Nephron (organoid): ENCODE measurements around the gene CELF3.

Experiments
- H3K27ac Mint-ChIP-seq, 3 experiments: 2 replicates each; pipeline ENCODE4 v1.8.0; 2020; ENCODE audit warnings: mixed read lengths in 3 of 3, mild to moderate bottlenecking in 2 of 3, moderate library complexity in 1 of 3
- H3K27me3 Mint-ChIP-seq: 2 replicates; pipeline ENCODE4 v1.8.0; 2021; ENCODE audit warnings: low read depth, mild to moderate bottlenecking, moderate library complexity, mixed read lengths
- H3K36me3 Mint-ChIP-seq: 2 replicates; pipeline ENCODE4 v1.8.0; 2020; ENCODE audit warnings: low read depth, mixed read lengths
- H3K4me1 Mint-ChIP-seq: 2 replicates; pipeline ENCODE4 v1.8.0; 2020; ENCODE audit warnings: mixed read lengths
- H3K4me3 Mint-ChIP-seq, 3 experiments: 2 replicates each; pipeline ENCODE4 v1.8.0; 2020; ENCODE audit warnings: mild to moderate bottlenecking in 3 of 3, mixed read lengths in 3 of 3, moderate library complexity in 2 of 3
- H3K9me3 Mint-ChIP-seq: 2 replicates; pipeline ENCODE4 v1.8.0; 2020; ENCODE audit warnings: mixed read lengths
- TF ChIP-seq, protein P1 (sequence below), 3 experiments: fragments of 200-600 bp; sonication (generic); IDR thresholded peaks; one replicate each; pipeline ENCODE4 v1.5.0; 2021; ENCODE audit warnings: antibody characterized with exemption in 3 of 3; ENCODE audit not compliant: unreplicated experiment in 3 of 3

The CELF3 gene

DNA sequence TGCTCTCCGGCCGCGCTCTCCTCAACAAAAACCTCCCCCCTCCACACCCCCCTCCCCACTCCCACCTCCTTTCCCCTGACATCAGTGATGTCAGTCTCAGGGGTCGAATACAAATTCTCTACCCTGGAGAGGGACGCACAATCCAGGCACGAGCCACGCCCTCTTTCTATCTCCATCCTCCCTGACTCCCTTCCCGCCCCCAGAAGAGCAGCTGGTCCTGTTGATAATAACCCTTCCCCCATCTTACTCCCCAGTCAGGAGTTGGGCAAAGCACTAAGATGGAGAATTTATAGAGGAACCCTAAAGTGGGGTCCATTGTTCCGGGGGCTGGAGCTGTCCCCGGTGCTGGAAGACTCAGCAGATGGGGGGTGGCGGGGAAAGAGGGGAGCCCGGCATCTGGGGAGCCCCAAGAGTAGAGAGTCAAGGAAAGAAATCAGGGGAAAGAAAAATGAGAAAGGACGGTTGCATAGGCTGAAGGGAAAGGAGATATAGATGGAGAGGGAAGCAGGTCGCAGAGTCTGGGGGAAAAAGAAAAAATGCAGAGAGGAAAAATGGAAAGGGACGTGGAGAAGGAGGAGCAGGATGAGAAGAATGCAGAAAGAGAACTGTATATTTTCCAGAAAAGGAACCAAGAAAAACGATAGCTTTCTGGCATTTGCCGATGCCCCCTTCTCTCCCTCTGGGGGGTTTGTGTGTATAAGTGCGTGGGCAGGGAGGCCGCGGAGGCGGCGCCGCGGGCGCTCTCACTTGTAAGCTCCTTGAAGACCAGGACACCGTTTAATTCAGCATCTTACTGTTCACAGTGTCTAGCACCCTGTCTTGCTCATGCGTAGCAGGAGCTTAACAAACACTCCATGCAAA is at the start of gene CELF3:
Gene CELF3, minus strand, starts transcription at position 33 of the 861 bp plus-strand sequence. CDS start 783 bp downstream, outside the sequence.
- peaks cover 85% of the 10 kb centered on the region for H3K27me3 Mint-ChIP-seq
- H3K36me3 Mint-ChIP-seq, result no peaks in the 10 kb centered on the region
- TF ChIP-seq, protein P1, sequence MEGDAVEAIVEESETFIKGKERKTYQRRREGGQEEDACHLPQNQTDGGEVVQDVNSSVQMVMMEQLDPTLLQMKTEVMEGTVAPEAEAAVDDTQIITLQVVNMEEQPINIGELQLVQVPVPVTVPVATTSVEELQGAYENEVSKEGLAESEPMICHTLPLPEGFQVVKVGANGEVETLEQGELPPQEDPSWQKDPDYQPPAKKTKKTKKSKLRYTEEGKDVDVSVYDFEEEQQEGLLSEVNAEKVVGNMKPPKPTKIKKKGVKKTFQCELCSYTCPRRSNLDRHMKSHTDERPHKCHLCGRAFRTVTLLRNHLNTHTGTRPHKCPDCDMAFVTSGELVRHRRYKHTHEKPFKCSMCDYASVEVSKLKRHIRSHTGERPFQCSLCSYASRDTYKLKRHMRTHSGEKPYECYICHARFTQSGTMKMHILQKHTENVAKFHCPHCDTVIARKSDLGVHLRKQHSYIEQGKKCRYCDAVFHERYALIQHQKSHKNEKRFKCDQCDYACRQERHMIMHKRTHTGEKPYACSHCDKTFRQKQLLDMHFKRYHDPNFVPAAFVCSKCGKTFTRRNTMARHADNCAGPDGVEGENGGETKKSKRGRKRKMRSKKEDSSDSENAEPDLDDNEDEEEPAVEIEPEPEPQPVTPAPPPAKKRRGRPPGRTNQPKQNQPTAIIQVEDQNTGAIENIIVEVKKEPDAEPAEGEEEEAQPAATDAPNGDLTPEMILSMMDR (IDR thresholded peaks at IDR 0.05; ENCODE audit: unreplicated experiment in 3 of 3), result no peak
- no peak within 1 kb of the TSS for H3K27ac Mint-ChIP-seq
- H3K4me1 Mint-ChIP-seq, result peaks cover 34% of the 10 kb centered on the region
- peak within 1 kb of the TSS; percentile 55 to 84 (median 71) for H3K4me3 Mint-ChIP-seq
- no peaks in the 10 kb centered on the region for H3K9me3 Mint-ChIP-seq

DNA sequence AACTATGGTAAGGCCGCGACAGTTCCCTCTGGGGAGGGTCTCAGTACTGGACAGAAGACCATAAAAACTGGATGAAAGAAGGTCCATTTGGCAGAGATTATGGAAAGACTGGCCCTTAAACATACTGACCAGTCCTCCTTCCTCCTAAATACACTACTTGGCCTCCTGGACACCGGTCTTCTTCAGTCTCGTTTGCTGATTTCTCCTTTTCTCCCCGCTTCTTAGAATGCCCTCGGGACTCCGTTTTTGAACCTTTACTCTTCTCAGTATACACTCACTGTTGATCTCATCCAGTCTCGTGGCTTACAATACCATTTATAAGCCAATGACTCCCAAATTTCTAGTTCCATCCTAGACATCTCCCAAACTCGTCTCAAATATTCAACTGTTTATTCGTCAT is 47.4 kb upstream of the CELF3 start:
- peaks cover 12% of the 10 kb centered on the region for H3K4me1 Mint-ChIP-seq
- TF ChIP-seq, protein P1 (IDR thresholded peaks at IDR 0.05; ENCODE audit: unreplicated experiment in 3 of 3), result no peak
- H3K4me3 Mint-ChIP-seq, result peak overlapping the region; percentile 84 to 94 (median 92)
- peak overlapping the region; percentile 97 to 99 (median 98) for H3K27ac Mint-ChIP-seq
- H3K9me3 Mint-ChIP-seq, result no peaks in the 10 kb centered on the region
- peaks cover 6% of the 10 kb centered on the region for H3K27me3 Mint-ChIP-seq
- peaks cover 34% of the 10 kb centered on the region for H3K36me3 Mint-ChIP-seq

DNA sequence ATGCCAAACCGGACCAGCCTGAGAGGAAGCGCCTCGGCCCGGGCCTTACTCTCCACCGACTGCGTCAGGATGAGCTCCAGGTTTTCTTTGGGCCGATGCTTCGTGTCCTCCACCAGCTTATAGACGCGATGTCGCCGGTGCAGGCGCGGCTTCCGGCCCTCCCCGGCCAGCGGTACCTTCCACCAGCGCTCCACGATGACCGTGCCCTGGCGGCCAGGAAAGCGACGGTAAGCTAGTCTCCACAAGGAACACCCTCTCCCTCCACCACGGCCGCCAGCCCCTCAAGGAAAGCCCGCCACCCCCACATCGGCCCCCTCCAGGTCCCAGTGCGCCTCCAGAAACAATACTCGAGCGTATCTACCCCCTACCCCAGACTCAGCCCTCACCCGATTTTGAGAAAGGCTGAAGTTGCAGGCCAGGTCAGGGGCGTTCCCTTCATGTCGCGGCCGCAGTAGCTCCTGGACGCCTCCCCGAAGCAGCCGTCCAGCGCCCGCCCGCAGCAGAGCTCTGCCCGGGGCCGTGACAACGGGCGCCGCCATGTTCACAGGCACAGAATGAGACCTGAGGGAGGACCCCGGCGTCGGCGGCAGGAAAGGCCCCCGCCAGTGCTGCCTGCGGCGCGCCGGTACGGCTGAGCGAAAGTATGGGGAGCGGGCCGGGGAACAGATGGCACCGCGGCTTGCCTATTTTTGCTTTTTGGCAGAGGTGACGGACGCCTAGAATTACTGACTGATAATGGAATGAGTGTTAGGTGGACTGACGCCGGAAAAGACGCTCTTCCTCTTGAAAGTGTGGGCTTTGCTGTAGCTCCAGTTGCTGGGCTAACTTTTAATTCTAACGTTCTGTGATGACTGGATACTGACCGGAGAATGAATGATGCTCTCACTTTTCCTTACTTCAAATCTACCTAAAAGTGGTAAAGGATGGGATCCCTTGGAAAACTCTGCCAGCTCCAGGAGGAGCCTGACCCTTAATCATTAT is 46.6 kb upstream of the CELF3 start, which contains the start of gene MRPL9:
Gene MRPL9, minus strand, starts transcription at position 556 of the 981 bp plus-strand sequence. Its CDS starts 17 bp downstream, at position 539.
- H3K4me1 Mint-ChIP-seq, result peaks cover 12% of the 10 kb centered on the region
- H3K9me3 Mint-ChIP-seq, result no peaks in the 10 kb centered on the region
- peaks cover 6% of the 10 kb centered on the region for H3K27me3 Mint-ChIP-seq
- H3K4me3 Mint-ChIP-seq, result peak within 1 kb of the TSS; percentile 84 to 94 (median 92)
- TF ChIP-seq, protein P1 (IDR thresholded peaks at IDR 0.05; ENCODE audit: unreplicated experiment in 3 of 3), result no peak
- peaks cover 34% of the 10 kb centered on the region for H3K36me3 Mint-ChIP-seq
- H3K27ac Mint-ChIP-seq, result peak within 1 kb of the TSS; percentile 97 to 99 (median 98)

DNA sequence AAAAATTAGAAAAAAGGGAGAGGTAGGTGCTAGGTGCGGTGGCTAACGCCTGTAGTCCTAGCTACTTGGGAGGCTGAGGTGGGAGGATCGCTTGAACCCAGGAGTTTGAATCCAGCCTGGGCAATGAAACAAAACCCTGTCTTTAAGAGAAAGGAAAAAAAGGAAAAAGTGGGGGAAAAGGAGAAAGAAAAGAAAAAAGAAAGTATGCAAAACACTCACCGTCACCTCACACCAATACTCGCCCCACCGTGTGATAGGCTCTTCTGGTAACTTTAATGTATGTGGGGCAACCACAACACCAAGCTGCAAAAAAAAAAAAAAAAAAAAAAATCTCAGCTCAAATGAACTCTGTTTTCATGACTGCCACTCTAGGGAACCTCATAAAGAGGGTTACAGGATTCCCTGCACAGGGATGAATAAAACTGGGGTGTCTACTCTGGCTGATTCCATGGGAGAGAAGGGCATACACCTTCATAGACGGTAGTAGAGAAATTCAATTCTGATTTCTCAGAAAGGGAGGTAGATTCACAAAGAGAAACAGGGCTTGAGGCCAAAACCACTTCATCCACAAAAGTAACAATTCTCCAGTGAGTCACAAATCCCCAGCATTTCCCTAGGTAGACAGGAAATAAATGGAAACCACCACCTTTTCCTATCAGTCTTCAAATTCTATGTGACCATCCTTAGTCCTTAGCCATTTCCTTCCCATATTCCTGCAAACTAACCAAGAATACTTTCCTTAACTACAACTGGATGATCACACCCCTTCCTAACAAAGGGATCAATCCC is 44.2 kb upstream of the CELF3 start:
- Mint-ChIP-seq H3K27me3 (no peaks in the 10 kb centered on the region), H3K27ac (no peak overlapping the region), H3K9me3 (no peaks in the 10 kb centered on the region), H3K36me3 (peaks cover 45% of the 10 kb centered on the region), H3K4me1 (peaks cover 12% of the 10 kb centered on the region), H3K4me3 (peak overlapping the region; percentile 42 to 94 (median 78))
- TF ChIP-seq, protein P1 (IDR thresholded peaks at IDR 0.05; ENCODE audit: unreplicated experiment in 3 of 3), result no peak

DNA sequence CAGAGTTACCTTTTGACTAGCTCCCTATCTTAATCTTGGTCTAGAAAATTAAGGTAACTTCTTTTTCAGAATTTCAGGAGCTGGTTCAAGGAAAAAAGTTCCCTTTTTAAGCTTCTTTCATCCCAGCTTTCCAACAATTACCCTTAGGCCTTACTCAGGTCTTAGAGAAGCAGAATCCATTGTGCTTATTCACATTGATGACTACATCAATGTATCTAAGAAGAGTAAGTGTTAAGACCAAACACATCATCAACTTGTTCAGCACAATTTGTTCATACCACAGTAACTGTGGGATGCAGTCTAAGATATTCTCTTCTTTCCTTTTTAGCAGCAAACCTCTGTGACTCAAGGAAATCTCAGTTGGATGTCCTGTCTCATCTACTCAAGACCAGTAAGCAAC is 42.6 kb upstream of the CELF3 start:
- peaks cover 45% of the 10 kb centered on the region for H3K36me3 Mint-ChIP-seq
- no peaks in the 10 kb centered on the region for H3K9me3 Mint-ChIP-seq
- H3K4me3 Mint-ChIP-seq, result no peak overlapping the region
- TF ChIP-seq, protein P1 (IDR thresholded peaks at IDR 0.05; ENCODE audit: unreplicated experiment in 3 of 3), result no peak
- no peak overlapping the region for H3K27ac Mint-ChIP-seq
- H3K27me3 Mint-ChIP-seq, result no peaks in the 10 kb centered on the region
- peaks cover 9% of the 10 kb centered on the region for H3K4me1 Mint-ChIP-seq
